Measurements from ENCODE around the gene RGS5.
"Not testable (repeated sequence)": the region's sequence is repeated elsewhere in the genome, so short reads cannot be mapped to it uniquely, and the experiment has no call there.

Gene RGS5, protein sequence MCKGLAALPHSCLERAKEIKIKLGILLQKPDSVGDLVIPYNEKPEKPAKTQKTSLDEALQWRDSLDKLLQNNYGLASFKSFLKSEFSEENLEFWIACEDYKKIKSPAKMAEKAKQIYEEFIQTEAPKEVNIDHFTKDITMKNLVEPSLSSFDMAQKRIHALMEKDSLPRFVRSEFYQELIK

DNA sequence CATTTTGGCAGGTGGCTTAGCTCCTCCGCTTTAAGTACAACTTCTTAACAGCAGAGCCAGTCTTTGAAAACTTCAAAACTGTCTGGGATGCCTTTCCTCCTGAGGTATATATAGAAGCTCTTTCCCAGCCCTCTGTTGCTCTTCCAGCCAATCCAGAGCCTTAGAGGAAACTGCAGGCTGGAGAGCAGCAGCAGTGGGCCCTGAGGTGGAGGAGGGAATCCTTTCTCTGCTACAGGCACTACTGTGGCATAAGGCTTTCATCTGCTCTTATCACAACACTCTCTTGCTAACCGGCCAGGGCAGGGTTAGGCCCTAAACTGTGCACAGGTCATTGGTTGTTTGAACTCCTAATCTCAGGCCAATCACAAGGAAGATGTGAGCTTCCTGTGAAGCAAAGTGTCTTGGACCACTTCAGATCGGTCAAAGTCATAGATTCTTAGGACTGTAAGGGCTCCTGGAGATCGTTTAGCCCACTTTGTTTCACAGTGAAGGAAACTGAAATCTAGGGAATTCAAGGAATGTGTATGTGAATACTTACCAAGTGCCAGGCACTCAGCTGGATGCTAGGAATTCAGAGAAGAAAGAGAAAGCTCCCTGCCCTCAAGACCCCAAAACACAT is at the start of gene RGS5:
Gene RGS5, minus strand, starts transcription at position 84 of the 619 bp plus-strand sequence. Its CDS starts 81 bp downstream, at position 3.
- no peak for DNase-seq (ENCODE audit: extremely low read depth in 1 of 2, low read depth in 1 of 2)

DNA sequence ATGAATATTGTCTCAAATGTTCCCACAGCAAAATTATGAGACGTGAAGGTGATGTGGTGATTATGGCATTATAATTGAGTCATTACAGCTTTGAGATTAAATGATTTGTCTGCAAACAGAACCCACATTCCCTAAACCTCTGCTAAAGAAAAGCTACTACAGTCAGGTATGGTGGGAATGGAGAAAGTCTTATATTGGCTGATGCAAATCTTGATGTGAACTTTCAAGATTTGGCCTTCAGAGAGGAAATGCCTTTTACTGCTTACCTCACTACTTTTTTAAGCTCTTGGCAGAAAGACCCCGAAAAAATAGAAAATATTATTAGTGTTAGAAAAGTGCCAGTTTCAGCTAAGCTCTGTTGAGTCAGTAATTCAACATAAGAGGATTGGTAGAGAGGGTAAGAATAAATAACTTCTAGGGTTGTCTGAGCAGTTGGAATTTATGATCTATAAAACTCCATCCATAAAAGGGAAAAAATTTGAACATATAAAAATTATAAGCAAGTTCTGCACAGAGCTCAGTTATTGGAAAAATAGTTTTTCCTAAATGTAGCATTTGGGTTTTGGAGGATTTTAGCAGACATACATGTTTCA is 47.8 kb upstream of the RGS5 start:
- DNase-seq (ENCODE audit: extremely low read depth in 1 of 2, low read depth in 1 of 2), result no peak

DNA sequence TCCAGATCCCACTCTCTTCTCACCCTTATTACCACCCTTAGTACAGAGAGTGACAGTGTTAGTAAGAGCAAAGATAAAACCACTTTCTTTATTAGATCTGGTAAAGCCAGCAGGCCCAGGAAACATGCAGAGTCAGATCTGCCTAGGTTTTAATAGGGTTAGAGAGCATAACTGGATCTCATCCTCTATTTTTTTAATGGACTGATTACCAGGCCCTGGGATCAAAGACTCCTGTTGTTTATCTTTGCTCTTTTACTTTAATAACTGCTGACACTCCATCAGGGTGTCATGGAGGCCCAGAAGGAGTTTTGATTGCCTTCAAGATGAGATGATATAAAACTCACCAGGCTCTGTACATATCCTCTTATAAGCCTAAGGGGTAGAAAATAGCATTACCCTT is 45.3 kb upstream of the RGS5 start:
- DNase-seq (ENCODE audit: extremely low read depth in 1 of 2, low read depth in 1 of 2), result no peak

DNA sequence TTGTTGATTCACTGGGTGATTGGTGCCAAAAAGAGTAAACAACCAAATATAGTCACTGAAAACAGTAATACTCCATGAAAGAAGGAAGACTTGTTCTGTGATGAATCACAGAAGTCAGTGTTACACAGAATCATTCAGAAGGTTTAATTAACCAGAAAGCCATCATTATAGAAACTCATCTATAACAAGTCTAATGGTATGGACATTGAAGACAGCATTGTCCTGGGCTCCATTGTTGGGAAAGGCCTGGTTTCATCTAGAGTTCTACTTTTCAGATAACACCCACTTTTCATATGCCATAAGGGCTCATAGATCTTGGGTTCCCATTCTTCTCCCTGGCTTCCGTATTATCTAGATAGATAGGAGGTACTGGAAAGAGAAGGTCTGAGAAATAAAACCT is 41.9 kb upstream of the RGS5 start:
- DNase-seq (ENCODE audit: extremely low read depth in 1 of 2, low read depth in 1 of 2), result not testable (repeated sequence)

DNA sequence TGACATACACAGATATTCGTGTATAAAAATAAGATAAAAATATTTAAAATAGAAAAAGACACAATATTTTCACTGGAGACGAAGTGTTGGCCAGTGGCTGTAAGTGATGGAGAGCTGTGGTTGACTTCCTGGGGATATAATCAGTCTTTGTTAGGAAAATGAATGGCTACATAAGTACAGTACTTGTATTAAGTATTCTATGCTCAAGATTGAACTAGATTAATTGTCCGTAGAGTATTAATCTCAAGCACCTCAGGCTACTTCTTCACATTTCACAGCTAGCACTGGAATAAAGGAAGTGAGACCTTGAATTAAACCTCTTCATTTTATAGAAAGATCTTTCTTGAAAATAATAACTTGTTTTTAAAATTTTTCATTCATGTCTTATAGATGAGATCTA is 39.0 kb upstream of the RGS5 start:
- DNase-seq (ENCODE audit: extremely low read depth in 1 of 2, low read depth in 1 of 2), result no peak

DNA sequence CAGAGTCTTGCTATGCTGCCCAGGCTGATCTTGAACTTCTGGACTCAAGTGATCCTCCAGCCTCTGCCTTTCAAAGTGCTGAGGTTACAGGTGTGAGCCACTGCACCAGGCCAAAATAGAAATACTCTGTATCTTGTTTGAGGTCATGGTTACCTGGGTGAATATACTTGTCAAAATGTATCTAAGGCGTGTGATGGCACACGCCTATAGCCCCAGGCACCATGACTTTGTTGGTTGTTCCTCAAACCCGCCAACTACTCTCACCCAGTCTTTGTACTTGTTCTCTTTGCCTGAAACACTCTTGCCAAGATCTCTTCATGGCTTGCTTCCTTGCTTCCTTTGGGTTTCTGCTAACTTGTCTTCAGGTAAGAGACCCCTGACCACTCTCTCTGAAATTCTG is 38.0 kb upstream of the RGS5 start:
- no peak for DNase-seq (ENCODE audit: extremely low read depth in 1 of 2, low read depth in 1 of 2)

DNA sequence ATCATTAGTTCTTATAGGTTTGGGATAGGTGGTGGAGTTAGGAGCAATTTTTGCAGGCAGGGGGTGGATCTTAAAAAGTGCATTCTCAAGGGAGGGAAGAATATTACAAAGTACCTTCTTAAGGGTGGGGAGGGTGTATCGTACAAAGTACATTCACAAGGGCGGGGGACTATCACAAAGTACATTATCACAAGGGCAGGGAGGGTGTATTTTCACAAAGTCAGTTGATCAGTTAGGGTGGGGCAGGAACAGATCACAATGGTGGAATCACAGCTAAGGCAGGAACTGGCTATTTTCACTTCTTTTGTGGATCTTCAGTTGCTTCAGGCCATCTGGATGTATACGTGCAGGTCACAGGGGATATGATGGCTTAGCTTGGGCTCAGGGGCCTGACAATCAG is 30.9 kb upstream of the RGS5 start:
- DNase-seq (ENCODE audit: extremely low read depth in 1 of 2, low read depth in 1 of 2), result not testable (repeated sequence)

DNA sequence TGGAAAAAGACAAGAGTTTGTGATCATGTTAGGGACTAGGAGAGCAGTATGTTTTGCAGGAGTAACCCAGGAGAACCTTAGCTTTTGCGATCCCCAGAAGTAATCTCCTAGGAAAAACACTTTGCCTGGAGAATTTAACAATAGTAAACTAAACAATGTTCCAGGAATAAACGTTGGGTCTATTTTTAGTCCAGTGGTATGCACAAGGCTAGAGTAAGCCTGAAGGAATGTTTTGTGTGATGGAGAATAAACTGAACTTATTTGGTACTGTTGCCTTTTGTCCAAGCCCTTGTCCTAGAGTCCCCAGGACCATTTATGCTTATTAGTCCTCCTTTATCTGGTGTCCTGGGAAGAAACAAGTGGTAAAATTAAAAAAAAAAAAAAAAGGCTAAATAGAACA is 28.7 kb upstream of the RGS5 start:
- DNase-seq (ENCODE audit: extremely low read depth in 1 of 2, low read depth in 1 of 2), result no peak

DNA sequence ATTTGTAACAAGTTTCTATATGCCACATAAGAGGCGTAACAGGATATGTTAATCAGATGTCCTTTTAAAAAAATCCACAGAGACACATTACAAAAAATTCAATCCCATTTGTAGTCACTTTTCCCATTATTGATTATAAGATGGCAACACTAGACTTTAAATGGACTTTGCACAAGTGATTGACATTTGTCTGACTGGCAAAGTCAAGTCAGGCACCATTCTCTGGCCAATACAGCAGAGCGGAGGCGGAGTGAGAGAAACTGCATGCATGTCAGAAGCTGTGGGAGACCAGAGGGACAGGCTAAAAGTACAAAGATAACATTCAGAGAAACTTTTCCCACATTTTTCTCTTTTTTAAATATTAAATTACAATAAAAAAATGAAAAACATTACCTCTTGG is 28.1 kb upstream of the RGS5 start:
- DNase-seq (ENCODE audit: extremely low read depth in 1 of 2, low read depth in 1 of 2), result no peak

DNA sequence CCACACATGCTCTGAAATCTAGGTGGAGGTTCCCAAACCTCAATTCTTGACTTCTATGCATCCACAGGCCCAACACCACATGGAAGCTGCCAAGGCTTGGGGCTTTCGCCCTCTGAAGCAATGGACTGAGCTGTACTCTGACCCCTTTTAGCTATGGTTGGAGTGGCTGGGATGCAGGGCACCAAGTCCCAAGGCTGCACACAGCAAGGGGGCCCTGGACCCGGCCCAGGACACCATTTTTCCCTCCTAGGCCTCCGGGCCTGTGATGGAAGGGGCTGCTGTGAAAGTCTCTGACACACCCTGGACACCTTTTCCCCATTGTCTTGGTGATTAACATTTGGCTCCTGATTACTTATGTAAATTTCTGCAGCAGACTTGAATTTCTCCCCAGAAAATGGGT is 25.6 kb upstream of the RGS5 start:
- not testable (repeated sequence) for DNase-seq (ENCODE audit: extremely low read depth in 1 of 2, low read depth in 1 of 2)

DNA sequence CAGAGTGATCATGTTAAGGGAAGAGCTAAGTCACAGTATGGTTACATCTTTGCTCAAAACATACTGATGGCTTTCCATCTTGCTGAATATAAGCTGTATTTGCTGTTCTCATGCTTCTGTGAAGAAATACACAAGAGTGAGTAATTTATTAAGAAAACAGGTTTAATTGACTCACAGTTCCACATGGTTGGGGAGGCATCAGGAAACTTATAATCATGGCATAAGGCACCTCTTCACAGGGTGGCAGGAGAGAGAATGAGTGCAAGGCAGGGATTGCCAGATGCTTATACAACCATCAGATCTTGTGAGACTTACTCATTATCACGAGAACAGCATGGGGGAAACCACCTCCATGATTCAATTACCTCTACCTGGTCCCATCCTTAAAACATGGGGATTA is 24.4 kb upstream of the RGS5 start:
- no peak for DNase-seq (ENCODE audit: extremely low read depth in 1 of 2, low read depth in 1 of 2)

DNA sequence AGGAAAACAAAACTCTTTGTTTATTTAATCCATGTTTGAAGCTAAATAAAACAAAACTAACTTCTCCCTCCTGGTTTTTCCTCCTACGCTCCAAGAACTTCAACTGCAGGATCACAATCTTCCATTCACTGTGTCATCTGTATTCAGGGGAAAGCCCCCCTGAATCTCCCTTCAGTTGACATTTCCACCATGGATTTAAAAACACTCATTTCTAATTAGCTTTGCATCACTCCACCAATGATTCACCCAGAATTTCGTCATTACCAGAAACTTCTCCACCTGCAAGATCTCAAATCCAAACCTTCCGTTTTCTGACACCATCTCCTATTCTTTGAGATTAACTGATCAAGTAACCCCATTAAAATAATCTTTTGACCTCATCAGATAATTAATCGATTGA is 10.9 kb upstream of the RGS5 start:
- DNase-seq (ENCODE audit: extremely low read depth in 1 of 2, low read depth in 1 of 2), result no peak

DNA sequence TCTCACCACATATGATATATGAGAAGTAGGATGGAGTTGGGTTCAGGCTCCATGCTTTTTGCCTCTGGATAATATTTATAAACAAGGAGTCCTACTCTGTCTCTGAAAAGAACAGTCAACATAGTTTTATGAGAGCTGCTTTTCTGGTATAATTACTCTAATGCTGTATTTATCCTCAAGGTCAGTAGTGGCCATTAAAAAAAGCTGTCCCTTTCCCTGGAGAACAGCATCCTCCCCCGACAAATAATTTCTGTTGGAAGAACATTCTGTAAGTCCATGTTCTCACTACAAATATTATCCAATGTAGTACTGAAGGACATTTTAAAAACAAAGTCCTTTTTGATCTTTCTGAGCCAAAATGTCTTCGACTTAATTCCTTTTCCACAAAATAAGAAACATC is 9.0 kb upstream of the RGS5 start:
- no peak for DNase-seq (ENCODE audit: extremely low read depth in 1 of 2, low read depth in 1 of 2)

DNA sequence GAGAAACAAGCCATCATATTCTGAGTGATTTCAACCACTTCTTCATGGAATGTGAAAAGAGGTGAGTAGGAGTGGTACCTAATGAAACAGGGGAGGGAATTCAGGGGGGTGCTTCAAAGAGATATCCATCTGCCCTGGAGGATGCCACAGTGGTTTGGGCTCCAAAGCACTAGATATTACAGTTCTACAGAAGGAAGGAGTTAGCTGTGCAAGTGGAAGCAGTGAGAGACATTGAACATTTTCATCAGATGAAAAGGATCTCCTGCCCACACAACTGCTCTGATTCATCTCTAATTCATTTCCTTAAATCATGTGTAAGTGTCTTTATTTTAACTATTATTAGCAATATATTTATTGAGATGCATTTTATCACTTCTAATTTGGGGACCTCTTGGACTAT is 2.8 kb upstream of the RGS5 start:
- DNase-seq (ENCODE audit: extremely low read depth in 1 of 2, low read depth in 1 of 2), result no peak

DNA sequence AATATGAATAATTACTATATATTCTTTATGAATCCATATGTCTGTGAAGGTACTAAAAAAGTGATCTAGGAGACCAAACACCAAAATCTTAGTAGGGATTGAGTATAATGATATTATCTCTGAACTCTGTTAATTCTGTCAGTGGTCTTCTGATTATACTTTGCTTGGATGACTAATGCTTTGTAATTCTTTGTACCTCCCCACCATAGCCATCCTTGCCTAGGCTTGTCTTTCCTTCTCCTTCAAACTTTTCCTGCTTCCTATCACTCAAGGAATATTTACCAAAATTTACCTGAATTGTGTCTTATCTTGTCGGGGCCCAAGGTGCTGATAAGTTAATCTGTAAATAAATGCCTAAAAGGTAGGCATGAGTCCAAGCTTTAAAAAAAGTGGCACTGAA is 845 bp upstream of the RGS5 start:
- no peak for DNase-seq (ENCODE audit: extremely low read depth in 1 of 2, low read depth in 1 of 2)

DNA sequence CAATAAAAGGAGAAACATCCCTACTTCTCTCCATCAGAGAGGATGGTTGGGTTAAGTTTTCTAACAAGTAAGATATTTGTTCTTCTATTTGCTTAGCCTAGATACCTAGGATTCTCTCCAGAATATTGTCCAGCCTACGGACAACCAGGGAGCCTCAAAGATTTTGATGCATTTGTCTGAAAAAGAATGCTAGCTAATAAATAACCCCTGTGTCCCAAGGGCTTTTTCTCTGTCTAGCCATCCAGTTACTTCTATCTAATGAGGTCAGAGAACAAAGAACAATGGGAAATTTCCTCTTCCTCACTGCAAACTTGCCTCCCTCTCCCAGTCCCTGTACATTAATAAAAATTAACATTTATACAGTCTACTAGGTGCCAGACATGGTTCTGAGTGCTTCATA is 810 bp downstream of the RGS5 start:
- DNase-seq (ENCODE audit: extremely low read depth in 1 of 2, low read depth in 1 of 2), result no peak

DNA sequence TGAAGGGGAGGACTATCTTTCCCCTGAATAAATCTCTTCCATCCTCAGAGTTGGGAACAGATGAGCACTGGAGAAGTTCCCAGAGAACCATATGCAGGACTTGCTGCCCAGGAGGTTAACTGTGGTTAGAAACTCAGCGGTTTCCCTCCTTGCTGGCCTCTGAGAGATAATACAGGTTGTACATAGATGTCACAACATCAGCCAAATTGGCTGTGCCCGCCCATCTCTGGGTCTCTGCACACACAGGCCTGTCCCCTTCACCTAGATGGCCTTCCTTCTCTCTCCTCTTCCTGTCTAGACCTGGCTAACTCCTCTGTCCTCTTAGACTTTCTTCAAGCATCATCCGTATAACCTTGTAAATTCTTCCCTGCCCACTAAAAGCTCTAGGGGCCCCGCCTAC is 5.7 kb downstream of the RGS5 start:
- no peak for DNase-seq (ENCODE audit: extremely low read depth in 1 of 2, low read depth in 1 of 2)

DNA sequence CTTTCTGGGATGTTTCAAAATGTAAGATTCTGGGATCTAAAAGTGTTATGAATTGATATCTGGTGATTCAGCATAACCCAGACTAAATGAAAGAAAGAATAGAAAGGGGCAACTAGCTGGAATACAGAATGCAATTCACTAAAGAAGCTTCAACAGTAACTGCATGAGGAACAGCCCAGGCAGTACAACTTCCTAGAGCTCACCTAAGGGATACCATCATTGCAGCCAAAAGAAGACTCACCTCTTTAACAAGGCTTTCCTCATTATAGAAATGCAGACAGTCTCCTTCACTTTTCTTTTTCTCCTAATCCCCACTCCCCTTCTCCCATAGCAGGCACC is 6.3 kb downstream of the RGS5 start:
- DNase-seq (ENCODE audit: extremely low read depth in 1 of 2, low read depth in 1 of 2), result no peak

DNA sequence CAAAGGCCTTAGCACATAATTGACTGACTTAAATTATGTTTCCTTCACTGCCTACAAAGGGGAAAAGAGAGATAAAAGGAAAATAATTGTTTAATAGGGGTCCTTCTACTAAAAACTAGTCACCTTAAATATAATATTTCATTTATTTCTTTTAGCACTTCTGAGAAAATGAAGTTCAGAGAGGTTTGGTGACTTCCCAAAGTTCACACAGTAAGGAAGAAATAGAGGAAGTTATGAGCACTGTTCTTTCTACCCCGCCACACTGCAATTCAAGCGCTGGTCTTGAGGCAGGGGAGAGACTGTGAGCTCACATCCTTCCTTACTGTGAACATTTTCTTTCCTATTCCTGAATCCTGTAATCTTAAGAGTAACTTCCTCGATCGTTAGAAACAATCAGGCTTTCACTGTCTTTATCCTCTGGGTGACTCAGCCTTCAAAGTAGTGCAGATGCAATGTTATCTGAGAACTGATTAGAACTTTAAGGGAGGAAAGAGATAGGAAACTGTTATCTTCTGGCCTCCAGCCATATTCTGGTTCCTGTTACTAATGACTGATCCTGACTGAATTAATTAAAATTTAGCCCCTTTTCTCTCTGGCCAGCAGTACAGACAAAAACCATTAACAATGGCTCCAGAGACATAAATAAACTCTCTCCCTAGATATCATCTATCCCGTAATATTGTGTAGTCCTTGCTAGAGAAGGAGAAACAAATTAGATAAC is 6.8 kb downstream of the RGS5 start:
- DNase-seq (ENCODE audit: extremely low read depth in 1 of 2, low read depth in 1 of 2), result no peak

DNA sequence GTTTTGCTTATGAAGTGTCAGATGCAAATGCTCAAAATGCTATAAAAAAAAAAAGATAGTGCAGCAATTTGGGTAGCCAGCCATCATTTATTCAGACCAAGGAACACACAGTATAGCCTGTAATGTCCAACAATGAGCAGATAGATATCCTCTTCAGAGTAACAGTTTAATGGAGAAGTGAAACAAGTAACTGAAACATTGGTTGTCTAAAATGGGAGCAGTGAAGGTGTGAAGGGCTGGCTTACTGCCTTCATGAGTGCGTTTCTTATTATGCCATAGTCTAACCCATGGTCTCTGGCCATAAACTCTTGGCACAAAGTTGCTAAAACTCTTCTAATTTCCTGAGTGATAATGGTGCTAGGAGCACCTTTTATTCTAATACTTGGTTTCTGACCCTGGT is 11.4 kb downstream of the RGS5 start:
- no peak for DNase-seq (ENCODE audit: extremely low read depth in 1 of 2, low read depth in 1 of 2)

DNA sequence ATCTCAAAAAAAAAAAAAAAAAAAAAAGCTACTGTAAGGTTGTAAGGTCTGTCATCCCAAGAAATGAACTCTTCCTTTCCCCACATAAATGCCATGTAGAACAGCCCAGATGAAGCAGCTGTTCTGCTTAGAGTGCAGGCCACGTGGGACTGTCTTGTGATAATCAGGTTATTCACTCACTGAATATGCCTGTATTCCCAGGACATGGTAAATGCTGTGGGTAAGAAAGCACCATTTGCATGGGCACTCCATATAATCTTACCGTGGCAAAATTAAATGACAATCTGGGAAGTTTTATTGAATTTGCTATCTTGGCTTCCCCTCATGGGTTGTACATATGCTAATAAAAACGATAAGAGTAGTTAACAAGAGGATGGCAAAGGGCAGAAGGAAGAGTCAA is 13.8 kb downstream of the RGS5 start:
- no peak for DNase-seq (ENCODE audit: extremely low read depth in 1 of 2, low read depth in 1 of 2)

DNA sequence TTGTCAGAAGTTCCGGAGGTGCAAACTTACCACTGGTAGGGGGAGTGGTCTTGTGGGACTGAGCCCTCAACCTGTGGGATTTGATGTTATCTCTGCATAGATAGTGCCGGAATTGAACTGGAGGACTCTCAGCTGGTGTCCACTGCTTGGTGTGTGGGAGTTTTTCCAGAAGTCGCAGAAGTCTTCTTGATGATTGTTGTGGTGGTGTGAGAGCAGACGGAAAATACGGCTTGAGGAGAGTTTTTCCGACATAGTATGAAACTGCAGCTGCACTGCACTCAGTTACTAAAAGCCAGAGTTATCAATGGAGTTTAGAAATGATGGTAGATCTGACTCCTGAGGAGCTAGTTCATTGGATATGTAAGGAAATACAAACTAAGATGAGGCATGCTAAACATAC is 14.9 kb downstream of the RGS5 start:
- no peak for DNase-seq (ENCODE audit: extremely low read depth in 1 of 2, low read depth in 1 of 2)
